Measurements from ENCODE around the gene MMP26.

MMP26 gene

DNA sequence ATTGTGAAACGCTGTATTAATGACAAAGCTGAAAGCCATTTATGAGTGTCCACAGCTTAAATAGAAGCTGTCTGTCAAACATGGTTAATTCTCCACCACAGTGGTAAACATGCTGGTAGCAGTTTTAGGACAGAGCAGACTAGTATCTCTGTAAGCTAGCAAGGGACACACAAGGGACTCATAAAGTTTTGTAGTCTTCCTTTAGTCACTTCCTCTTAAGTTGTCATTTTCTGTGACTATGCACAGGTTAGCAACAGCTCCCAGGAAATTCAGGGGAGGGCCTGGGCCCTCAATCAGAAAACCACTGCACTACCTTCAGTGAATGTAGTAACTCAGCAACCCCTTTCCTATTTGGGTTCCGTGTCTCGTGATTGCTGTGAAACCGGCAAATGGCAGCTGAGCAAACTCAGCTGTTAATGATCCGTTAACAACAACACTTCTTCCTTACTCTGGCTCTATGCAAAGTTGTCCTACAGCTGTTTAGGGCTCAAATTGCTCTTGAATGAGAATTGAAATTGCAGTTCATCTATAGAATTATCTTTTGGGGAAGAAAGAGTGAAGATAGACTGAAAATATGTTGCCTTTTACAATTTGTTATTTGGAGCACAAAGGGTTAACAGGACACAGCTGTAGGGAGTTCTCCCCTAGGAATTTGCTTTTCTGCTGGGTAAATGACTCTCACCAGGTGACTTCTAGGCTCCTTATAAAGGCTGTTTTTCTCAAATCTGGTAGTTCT is at the start of gene MMP26:
Gene MMP26 (plus strand): TSS at position 731 of the 736 bp plus-strand sequence.
- DNase-seq (ENCODE audit: low read depth) = no peak

DNA sequence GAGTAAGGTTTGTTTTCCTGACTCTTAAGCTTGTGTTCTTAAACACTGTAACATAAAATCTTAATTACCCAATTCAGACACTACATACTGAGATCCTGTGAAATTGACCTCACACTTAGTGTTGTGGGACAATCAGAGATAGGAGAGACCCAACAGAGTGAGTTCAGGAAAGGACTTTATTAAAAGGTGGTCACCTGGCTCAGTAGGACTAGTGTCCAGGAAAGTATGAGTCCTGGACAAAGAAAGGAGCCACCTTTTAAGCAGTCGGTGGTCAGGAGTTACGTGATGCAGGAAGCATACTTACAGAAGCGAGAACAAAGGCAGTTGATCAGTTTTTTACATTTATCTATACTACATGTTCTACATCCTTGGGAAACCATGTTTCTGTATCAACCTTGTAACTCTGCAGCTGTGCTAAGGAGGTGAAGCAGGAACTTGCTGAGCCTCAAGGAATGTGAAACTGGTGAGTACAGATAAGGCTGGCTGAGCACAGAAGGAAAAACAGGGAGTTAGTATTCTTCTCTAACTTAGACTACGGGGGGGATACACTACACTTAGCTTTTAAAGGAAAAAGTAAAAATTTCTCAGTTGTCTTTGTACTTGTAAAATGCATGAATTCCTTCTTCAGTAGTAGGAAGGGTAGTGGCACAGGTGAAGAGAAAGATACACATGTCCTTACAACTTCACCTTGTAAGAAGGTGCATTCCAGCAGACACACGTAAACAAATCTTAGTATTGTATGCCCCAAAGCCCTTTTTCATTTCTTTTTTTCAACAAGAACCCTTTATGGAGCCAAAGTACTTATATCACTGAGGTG is 45.7 kb upstream of the MMP26 start:
- DNase-seq (ENCODE audit: low read depth) = no peak

DNA sequence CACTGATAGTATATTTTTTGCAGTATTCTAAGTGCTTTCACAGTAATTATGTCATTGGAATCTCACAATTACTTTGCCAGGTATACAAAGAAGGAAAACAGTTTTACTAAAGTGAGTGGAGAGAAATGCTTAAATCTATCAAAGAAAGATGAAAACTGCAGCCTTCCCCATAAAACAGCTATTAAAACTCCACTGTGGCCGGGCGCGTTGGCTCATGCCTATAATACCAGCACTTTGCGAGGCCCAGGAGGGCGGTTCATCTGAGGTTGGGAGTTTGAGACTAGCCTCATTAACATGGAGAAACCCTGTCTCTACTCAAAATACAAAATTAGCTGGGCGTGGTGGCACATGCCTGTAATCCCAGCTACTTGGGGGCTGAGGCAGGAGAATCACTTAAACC is 41.7 kb upstream of the MMP26 start:
- no peak for DNase-seq (ENCODE audit: low read depth)

DNA sequence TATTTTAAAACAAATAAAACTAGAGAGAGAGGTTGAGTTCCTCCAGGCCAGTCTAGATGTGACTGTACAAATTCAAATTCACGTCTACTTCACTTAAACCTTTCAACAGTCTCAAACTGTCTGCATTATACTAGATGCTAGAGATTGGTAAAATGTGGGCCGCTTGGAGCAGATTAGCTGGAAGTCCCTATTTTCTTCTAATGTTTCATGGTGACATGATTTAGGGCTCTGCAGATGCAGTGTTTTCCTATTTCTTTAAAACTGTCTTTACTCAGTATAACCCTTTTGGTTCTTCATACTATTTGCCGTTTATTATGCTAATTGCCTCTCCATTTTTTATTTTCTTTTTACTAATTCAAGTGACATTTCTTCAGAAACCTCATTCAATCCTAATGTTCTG is 40.4 kb upstream of the MMP26 start:
- no peak for DNase-seq (ENCODE audit: low read depth)

DNA sequence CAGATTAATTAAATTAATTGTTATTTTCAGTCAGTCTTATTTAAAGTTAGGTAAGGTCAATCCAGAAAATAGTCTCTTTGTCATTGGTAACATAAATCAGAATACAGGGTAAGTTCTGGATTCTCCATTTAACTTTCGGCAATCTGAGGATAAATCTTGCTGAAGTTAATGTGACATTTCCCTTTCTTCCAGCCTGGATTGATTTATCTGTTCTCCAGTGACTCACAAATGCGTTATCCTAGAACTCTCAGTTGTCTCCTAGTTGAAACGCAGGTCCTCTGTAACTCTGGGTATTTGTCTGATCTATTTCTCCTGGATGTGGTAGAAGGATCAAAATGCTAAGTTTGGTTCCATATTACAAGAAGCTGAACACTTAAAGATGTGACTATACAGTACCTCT is 39.8 kb upstream of the MMP26 start:
- DNase-seq (ENCODE audit: low read depth) = no peak

DNA sequence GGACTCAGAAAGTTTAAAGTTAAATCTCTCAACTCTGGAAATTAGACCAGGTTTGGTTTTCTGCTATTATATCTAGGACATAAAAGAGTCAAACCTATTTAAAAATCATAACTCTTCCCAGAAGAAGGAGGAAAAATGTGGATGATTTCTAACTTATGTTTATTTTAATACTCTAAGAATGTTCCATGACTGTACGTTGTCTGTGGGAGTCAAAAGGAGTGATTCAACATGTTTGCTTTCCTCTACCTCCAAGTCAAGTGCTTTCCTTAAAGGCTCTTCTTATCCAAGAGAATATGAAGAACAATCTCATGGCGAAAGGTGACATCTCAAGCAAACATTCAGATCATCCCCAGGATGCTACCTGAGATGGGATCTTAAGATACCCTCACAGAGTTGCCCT is 39.2 kb upstream of the MMP26 start:
- DNase-seq (ENCODE audit: low read depth) = no peak

DNA sequence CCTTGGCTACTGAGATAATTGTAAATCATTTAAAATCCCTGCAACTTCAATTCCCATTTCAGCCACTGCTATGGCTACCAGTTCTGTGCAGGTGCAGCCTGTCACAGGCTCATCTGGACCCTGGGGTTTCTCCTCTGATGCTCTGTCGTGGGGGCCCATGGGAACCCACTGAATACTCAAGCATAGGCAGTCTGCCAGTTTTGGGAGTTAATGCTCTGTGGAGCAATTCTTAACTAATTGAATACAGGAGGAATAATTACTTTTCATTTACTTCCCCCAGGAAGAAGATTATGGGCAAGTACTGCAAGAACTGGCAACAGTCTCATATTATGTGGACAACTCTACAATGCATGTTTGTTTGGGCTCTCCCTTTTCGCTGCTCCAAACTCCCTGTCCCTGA is 32.8 kb upstream of the MMP26 start:
- DNase-seq (ENCODE audit: low read depth) = no peak

DNA sequence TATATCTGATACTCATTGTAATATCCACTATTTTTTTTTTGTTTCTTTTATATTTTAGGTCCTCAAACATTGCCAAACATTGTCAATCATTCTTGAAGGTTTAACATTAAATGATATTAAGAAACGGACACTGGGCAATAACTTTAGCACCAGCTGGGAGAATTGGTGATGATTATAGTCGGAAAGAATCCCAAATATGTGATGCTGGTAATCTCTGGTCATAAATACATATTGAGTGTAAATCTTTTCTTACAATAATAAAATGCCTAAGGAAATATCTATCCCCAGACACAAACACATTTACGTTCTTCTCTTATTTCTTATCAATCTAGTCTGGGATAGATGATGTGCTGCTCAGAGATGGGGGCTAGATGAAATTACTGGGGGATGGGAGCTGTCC is 32.1 kb upstream of the MMP26 start:
- DNase-seq (ENCODE audit: low read depth) = no peak

DNA sequence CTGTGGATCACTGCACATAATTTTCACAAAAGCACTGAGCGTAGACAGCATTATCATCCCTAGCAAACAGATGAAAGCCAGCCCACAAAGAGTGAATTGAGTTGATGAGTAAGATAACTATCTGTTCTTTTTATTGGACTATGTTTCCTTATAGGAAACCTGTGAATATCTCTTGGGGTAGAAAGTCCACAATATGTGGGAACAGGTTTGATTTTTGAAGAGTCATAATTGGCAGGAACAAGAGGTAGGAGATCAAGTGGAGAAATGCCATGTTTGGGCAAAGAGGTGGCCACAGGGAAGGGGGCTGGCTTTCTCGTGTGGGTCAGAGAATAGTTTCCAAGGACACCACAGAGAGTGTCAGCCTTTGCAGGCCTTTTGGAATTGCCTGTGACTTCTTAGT is 30.8 kb upstream of the MMP26 start:
- no peak for DNase-seq (ENCODE audit: low read depth)

DNA sequence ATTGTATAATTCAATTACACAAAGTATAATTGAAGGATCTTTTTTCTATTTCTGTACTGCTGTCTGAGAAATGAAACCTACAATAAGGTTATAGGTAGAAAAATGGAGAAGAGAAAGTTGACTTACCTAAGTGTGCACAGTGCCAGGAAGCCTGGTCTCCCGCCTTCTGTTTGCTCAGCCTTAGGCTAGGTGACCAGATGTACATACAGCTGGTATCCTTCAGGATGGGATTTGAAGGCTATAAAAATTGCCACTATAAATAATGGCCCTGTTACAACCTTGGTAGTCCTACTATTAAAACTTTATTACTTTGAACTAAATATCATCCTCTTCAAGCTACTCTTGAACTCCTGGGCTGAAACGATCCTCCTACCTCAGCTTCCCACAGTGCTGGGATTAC is 26.6 kb upstream of the MMP26 start:
- no peak for DNase-seq (ENCODE audit: low read depth)

DNA sequence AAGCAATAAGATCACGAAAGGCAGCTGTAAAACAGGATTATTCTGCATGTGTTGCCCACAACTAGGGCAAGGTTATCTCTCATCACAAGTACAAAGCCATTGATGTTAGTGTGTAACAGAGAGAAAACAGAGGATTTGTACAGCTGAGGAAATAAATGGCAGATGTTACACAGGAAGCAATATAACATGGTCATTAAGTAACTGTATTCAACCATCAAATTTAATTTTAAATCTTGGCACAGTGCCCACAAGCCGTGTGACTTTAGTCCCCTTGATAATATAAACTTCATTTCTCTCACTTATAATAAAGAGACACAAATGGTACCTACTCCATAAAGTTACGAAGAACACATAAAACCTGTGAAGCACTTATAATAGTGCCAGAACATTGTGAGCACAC is 24.2 kb upstream of the MMP26 start:
- no peak for DNase-seq (ENCODE audit: low read depth)

DNA sequence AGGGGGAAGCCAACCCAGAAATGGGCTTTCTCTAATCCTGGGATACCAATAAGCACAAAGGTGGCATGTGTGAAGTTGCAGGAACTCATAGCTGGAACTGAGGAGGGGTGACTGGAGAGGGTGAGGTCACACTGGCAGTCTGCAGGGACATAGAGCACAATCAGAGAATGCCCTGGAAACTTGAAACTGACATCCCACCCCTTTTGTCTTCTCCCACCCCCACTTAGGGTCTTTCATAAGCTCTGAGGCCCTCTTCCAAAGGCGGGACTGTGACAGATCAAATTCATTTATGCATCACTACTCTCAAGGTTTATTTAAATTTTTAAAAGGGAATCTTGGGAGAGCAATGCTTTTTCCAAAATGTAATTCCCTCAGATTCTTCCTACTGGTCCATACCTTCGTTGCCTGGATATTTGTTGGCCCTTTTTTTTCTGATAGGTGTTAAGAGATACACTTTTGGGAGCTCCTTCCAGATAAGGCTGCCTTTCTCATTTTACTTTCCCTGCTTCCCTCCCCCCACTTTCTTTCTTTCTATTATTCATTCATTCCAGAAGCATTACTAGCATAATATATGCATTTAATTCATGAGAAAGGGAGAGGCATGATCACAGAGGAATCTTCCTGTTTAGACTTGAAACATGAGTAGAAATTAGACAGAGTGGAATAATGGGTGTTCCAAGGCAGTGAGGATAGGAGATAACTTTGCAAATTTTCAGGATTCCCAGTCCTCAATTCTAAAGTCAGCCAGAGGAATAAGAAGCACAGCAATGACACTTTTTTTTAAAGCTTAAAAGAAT is 21.8 kb upstream of the MMP26 start:
- no peak for DNase-seq (ENCODE audit: low read depth)

DNA sequence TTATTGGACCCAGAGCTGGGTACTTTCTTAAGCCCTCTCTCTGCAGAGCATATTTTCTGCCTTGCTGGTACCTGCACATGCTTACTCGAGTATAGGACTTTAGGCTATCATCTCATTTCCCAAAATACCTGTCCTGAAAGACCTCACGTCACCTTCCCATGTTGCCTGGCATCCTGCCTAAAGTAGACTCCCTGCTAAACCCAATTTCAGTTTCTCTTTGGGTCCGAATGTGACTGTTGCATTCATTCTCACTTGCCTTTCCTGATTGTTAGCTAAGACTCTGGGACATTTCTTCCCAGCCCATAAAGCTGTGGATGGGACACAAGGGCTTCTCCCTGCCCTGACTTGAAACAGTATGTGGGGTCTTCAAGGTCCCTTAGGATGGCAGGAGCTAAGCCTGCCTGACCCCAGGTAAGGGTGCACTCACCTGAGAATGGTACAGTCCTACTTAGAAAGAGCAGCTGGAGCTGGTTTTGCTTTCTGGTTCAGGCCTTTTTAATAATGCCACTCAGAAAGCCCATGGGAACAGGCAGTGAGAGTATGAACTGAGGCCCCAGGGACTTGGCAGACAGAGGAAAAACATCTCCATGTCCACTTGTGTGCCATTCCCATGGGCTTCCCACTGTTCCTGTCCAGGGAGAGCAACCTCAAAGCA is 19.8 kb upstream of the MMP26 start:
- DNase-seq (ENCODE audit: low read depth) = no peak

DNA sequence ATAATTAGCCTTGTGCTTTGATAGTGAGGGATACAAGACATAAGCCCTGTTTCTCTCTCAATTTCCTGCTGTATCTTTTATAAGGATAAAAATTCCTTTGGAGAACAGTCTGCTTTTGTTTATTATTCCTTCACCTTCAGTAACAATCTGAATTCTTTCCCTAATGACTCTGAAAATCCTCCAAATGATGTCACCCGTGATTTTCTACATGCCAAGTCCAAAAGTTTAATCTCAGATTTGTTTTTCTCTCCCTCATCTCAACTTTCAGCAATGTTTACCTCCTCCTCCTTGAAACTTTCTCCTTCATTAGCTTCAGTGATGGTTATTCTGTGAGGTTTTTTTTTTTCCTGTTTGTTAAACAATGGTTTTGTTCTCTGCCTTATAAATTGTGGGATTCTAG is 9.1 kb upstream of the MMP26 start:
- no peak for DNase-seq (ENCODE audit: low read depth)

DNA sequence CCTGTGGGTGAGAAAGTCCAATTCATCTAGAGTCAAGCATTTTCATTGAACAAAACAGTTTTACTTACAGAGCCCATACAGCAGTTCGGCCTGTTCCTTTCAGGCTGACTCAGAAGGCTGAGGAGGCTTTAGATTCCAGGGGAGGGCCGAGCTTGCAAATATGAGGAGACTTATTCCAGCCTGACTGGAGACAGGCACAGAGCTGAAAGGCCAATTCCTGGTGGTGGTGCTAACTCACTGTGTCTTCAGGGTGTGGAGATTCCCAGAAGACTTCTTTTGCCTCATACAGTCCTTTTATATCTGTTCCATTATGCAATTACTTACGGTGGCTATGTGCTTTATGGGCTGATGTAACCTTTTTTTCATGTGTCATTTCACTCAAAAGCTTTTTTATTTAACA is 7.0 kb upstream of the MMP26 start, which contains the start of gene OR51E2:
Gene OR51E2 (minus strand): TSS at position 269 of the 400 bp plus-strand sequence. CDS start 15,142 bp downstream, outside the sequence.
- peak; percentile 22 for DNase-seq (ENCODE audit: low read depth)

DNA sequence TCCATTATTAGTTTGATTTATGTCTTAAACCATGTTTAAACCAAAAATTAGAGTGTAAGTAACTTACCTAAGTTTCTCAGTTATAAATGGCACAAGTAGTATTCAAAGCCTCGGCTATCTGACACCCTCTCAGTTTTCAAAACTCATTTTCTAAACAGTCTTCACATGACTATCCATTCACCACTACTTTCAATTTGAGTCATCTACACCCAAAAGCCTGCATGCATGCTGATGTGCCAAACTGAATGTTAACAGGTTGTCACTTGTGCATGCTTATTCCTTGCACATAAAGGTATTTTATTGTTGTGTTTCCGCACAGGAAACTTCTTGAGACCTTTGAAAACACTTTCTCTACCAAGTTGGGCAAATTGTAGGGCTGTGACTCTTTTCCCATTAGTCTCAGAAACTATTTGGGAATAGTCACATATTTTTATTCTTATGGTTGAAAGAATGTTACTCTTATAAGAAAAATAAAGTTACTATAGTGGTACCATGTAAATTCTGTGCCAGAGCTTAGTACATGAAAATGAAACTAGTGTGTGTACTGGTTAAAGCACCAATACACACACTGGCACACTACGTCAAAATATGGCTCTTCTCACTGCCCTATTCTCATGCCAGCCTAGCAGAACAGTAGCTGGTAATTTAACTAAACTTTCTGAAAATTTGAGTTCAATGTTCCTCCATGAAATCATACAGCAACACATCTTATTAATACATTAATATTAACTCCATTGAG is 4.7 kb upstream of the MMP26 start:
- no peak for DNase-seq (ENCODE audit: low read depth)

DNA sequence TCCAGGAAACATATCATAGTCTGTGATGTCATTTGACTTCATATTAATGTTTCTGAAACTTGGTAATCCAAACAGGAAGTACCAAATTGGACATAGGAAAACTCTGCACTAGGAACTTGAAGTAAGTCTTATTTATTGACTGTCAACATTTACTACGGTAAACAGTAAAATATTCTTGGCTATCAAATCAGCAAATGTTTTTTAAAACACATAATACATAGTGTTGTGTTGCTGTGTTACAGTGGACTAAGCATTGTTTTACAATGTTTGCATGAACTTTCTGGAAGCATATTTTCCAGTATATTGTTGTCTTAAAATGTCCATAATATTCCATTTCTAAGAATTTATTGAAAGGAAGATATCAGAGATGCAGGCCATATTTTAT is 4.2 kb upstream of the MMP26 start:
- no peak for DNase-seq (ENCODE audit: low read depth)

DNA sequence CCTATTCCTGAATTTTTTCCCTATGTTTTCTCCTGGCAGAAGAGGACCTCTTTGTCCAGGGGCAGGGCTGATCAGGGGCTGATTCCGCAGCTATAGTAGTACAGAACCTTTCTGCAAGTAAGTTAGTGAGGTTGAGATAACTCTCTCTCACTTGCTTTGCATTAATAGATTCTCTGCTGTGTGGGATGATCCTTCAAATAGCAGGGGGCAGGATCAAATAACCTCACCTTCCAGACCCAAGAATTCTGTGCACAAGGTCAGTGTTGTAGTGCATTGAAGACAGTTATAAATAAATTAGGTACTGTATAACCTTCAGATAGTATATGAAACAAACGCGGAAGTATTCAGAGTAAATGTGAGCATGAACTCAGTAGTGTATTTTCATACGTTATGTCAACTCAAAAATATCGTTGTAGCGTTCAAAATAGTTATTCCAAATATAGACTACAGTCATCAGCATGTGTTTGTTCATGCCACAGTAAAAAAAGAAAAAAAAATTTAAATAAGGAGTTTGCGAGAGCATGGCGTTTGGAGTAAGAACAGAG is 278 bp downstream of the MMP26 start:
- DNase-seq (ENCODE audit: low read depth) = no peak

DNA sequence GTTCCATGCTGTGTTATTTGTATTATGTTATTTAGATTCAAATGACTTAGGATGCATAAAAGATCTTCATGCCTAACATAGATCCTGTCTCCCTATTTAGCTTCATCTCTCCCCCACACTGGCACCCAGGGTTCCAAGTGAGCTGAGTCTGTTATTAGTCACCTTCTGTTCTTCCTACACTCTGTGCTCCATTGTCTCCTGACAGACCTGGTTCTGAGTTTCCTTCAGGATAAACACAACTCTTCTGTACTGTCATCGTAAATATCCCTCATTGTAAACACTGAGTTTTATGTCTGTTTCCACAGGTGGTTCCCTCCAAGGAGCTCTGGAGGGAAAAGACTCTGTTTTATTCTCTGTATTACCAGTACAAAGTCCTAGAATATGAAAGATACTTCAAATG is 8.7 kb downstream of the MMP26 start:
- no peak for DNase-seq (ENCODE audit: low read depth)

DNA sequence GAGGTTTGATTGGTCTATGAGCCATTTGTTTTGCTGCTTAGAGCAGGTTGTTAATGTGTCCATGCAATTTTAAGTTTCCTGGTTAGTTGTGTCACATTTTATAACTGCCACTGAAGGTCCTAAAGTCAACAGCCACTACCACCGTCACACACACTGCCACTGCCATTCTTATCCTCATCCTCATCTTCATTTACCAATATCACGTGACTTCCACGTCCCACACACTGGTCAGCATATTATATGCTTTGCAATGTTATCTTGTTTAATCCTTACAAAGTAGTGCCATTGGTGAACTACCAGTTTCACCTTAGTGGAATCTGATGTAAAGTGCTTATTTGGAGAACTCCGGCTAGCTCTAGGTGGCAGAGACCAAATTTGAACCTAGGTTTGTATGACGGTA is 9.7 kb downstream of the MMP26 start:
- no peak for DNase-seq (ENCODE audit: low read depth)

All from non-pigmented ciliary epithelial cell (primary cell).